ENCODE data around the gene TSPAN31. TPM values are rescaled to one million over a fixed set of nuclear protein-coding genes. Genes with fewer than 3 reads are reported as not detected.

The TSPAN31 gene
- total RNA-seq, 3 donors from 2014 or later, result 55.5 to 107 (median 73.1) TPM

DNA sequence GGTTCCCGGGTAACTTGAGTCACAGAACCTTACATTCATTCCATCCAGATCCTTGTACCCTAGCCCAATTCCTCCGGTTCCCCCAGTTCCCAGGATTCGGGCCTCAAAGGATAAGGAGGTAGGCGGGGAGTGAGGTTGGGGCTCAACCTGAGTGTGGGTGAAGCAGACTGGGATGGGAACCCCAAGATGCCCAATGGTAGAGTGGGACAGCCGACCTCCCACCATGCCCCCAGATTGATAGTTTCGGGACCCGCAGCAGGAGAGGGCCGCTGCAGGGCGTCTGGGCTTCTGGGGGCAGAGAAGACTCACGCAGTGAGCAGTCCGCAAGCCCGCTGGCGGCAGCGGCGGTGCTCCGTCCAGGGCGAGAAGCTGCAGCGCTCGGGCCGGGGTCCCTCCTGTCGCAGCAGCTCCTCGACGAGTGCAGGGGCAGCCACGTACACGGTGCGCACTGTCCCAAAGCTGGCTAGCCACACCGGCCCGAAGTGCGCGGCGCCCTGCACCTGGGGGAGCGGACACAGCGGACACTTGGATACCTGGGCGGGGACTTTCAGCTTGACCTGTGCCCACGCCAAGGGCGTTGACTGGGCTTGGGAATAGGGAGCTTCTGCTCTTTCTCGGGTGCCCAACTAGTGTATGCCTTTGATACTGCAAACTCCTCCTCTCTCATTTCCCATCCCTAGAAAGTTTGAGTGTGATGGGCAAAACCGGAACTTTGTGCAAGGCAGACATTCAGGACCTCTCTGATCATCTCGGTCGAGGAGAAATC, 21.0 kb downstream of the TSPAN31 start:
- intact Hi-C loops (cut with DNase I; ENCODE audit: low total_unique reads), result no loop called here
- Histone ChIP-seq H3K4me3 (peak overlapping the region in 2 of 3 donors; percentile 56 to 63), H3K36me3 (no peaks in the 10 kb centered on the region), H3K4me1 (peaks cover 0 to 8% of the 10 kb centered on the region in 2 donors), H3K27ac (no peak overlapping the region), H3K9me3 (no peaks in the 10 kb centered on the region), H3K27me3 (peaks cover 0 to 25% of the 10 kb centered on the region in 2 donors)
- DNase-seq (ENCODE audit: low spot score in 2 of 2), result no peak
- no peak for TF ChIP-seq POLR2AphosphoS5 (IDR thresholded peaks at IDR 0.05)
- no peak for TF ChIP-seq POLR2A (IDR thresholded peaks at IDR 0.05)
- TF ChIP-seq, protein P1, sequence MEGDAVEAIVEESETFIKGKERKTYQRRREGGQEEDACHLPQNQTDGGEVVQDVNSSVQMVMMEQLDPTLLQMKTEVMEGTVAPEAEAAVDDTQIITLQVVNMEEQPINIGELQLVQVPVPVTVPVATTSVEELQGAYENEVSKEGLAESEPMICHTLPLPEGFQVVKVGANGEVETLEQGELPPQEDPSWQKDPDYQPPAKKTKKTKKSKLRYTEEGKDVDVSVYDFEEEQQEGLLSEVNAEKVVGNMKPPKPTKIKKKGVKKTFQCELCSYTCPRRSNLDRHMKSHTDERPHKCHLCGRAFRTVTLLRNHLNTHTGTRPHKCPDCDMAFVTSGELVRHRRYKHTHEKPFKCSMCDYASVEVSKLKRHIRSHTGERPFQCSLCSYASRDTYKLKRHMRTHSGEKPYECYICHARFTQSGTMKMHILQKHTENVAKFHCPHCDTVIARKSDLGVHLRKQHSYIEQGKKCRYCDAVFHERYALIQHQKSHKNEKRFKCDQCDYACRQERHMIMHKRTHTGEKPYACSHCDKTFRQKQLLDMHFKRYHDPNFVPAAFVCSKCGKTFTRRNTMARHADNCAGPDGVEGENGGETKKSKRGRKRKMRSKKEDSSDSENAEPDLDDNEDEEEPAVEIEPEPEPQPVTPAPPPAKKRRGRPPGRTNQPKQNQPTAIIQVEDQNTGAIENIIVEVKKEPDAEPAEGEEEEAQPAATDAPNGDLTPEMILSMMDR (IDR thresholded peaks at IDR 0.05), result no peak

DNA sequence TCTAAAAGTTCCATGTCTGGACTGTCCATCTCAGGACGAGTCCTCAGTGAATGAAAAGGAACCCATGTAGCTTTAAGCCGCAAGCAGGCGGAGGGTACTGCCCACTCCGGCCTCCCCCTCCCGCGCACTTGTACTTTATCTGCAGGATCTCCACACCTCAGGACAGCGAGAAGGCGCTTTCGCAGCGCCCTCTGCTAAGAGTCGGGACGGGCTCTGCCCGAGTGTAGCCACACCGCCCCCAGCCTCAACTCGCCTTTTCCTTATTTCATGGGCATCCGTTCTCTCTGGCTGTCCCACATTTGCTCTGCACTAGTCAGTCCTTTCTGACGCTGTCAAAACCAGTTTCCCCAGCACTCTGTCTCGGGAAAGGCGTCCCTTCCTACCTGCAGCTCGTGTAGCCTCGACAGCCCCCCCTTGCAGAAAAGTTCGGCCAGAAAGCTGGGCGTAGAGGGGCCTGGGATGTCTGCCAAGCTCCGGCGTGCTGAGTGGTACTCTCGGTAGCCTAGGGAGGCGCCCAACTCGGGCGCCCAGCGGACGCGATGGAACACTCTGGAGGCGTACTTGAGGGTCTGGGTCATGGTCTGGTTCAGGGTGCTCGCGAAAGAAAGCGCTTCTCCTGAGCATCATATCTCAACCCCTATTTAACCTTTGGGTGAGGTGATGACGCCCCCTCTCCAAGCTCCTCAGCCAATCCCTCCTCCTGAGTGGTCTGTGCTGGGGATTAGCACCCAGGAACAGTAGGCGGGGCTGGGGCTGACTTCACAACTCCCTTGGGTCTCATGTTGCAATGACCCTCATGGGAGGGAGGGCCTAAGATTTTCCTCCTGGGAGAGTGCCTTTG, 21.8 kb downstream of the TSPAN31 start, which contains the start of gene CYP27B1:
Gene CYP27B1, minus strand, starts transcription at position 615 of the 841 bp plus-strand sequence. Its CDS starts 37 bp downstream, at position 578.
- intact Hi-C loops (cut with DNase I; ENCODE audit: low total_unique reads), result no loop called here
- Histone ChIP-seq H3K36me3 (no peaks in the 10 kb centered on the region), H3K4me3 (peak within 1 kb of the TSS; percentile 7 to 63 (median 56)), H3K9me3 (no peaks in the 10 kb centered on the region), H3K4me1 (peaks cover 4 to 8% of the 10 kb centered on the region in 2 donors), H3K27me3 (peaks cover 0 to 25% of the 10 kb centered on the region in 2 donors), H3K27ac (no peak within 1 kb of the TSS)
- no peak for TF ChIP-seq POLR2AphosphoS5 (IDR thresholded peaks at IDR 0.05)
- TF ChIP-seq POLR2A (IDR thresholded peaks at IDR 0.05), result no peak
- TF ChIP-seq, protein P1 (IDR thresholded peaks at IDR 0.05), result no peak
- no peak for DNase-seq (ENCODE audit: low spot score in 2 of 2)

DNA sequence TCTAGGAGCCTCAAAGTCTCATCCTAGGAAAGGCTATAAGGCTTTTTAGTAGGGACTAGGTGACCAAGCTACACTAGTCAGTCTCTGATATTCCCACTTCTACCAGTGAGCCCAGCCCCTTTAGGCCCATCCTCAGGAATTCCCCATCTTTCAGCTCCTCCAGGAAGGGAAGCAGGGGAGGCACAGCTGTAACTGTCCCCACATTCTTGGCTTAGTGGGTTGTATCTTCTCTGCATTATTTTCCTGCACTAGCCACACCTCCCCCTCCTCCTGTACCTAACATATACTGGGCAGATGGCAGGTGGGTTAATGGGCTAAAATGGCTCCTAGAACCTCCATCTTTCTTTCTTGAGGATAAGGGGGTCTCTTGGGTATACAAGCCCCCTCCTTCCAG, 22.5 kb downstream of the TSPAN31 start:
- TF ChIP-seq POLR2A (IDR thresholded peaks at IDR 0.05) (no peak), POLR2AphosphoS5 (IDR thresholded peaks at IDR 0.05) (no peak)
- TF ChIP-seq, protein P1 (IDR thresholded peaks at IDR 0.05), result no peak
- Histone ChIP-seq H3K4me3 (no peak overlapping the region), H3K36me3 (no peaks in the 10 kb centered on the region), H3K27ac (no peak overlapping the region), H3K9me3 (no peaks in the 10 kb centered on the region), H3K4me1 (peaks cover 4 to 8% of the 10 kb centered on the region in 2 donors), H3K27me3 (peaks cover 0 to 25% of the 10 kb centered on the region in 2 donors)
- intact Hi-C loops (cut with DNase I; ENCODE audit: low total_unique reads), result no loop called here
- no peak for DNase-seq (ENCODE audit: low spot score in 2 of 2)

DNA sequence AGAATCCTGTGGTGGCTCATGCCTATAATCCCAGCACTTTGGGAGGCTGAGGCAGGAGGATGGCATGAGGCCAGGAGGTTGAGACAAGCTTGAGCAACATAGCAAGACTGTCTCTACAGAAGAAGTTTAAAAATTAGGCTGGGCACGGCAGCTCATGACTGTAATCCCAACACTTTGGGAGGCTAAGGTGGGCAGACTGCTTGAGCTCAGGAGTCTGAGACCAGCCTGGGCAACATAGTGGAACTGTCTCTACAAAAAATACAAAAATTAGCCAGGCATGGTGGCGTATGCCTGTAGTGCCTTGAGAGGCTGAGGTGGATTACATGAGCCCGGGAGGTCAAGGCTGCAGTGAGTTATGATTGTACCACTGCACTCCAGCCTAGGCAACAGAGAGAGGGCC, 23.0 kb downstream of the TSPAN31 start:
- no peak overlapping the region for H3K27ac ChIP-seq
- H3K27me3 ChIP-seq, result peaks cover 0 to 25% of the 10 kb centered on the region in 2 donors
- H3K4me1 ChIP-seq, result peaks cover 4 to 8% of the 10 kb centered on the region in 2 donors
- DNase-seq (ENCODE audit: low spot score in 2 of 2), result no peak
- H3K36me3 ChIP-seq, result no peaks in the 10 kb centered on the region
- no peak overlapping the region for H3K4me3 ChIP-seq
- H3K9me3 ChIP-seq, result no peaks in the 10 kb centered on the region
- intact Hi-C loops (cut with DNase I; ENCODE audit: low total_unique reads), result no loop called here
- TF ChIP-seq, protein P1 (IDR thresholded peaks at IDR 0.05), result no peak

DNA sequence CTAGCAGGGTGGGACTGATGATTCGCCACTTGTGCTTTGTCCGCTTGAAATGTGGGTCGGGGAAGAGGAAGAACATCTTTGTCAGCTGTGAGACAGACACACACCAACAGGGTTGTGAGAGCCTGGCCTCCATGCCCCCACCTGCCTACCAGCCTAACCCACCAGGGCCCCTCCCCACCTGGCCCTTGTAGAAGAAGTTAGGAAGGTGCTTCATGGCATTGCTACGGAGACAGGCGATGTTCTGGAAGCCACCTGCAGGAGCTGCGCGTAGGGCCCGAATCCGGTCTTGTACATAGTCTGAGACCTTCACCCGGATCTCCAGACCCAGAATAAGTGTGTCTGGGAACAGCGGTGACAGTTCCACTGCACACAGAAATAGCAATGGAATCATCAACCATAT, 24.8 kb downstream of the TSPAN31 start:
- TF ChIP-seq POLR2AphosphoS5 (IDR thresholded peaks at IDR 0.05) (no peak), POLR2A (IDR thresholded peaks at IDR 0.05) (no peak)
- TF ChIP-seq, protein P1 (IDR thresholded peaks at IDR 0.05), result no peak
- intact Hi-C loops (cut with DNase I; ENCODE audit: low total_unique reads), result no loop called here
- Histone ChIP-seq H3K9me3 (no peaks in the 10 kb centered on the region), H3K4me3 (no peak overlapping the region), H3K27ac (no peak overlapping the region), H3K27me3 (peaks cover 0 to 15% of the 10 kb centered on the region in 2 donors), H3K36me3 (no peaks in the 10 kb centered on the region), H3K4me1 (peaks cover 4 to 8% of the 10 kb centered on the region in 2 donors)
- no peak for DNase-seq (ENCODE audit: low spot score in 2 of 2)
